SU-DHL-6 (cell line): ENCODE data around the gene CRADD.

Source experiments
- H2AFZ ChIP-seq: fragments of 200-600 bp; sonication (generic); 2 replicates; pipeline ENCODE4 v1.6.1; 2014; ENCODE audit warnings: low read depth, mild to moderate bottlenecking, moderate library complexity, mixed read lengths, antibody characterized with exemption, low read length; ENCODE audit not compliant: severe bottlenecking
- H3F3A ChIP-seq: fragments of 200-600 bp; shearing (Covaris generic); 2 replicates; pipeline ENCODE4 v1.6.0; 2016; ENCODE audit warnings: antibody characterized with exemption, mild to moderate bottlenecking; ENCODE audit not compliant: insufficient read depth
- H3K27ac ChIP-seq: fragments of 200-600 bp; sonication (generic); 2 replicates; pipeline ENCODE4 v1.5.1; 2016; ENCODE audit warnings: low read depth, mild to moderate bottlenecking, low read length, moderate library complexity, mixed read lengths
- H3K27me3 ChIP-seq: fragments of 200-600 bp; sonication (generic), shearing (Covaris generic); 2 replicates; pipeline ENCODE4 v1.6.0; 2014; ENCODE audit warnings: mild to moderate bottlenecking, low read length
- H3K36me3 ChIP-seq: fragments of 200-600 bp; sonication (generic); 2 replicates; pipeline ENCODE4 v1.6.1; 2014; ENCODE audit warnings: mild to moderate bottlenecking, low read length, mixed read lengths
- H3K4me2 ChIP-seq: fragments of 300-600, 200-600 bp; shearing (Covaris generic), sonication (generic); 2 replicates; pipeline ENCODE4 v1.6.0; 2014; ENCODE audit warnings: low read length, low read depth, mild to moderate bottlenecking; ENCODE audit not compliant: poor library complexity, severe bottlenecking
- H3K4me3 ChIP-seq: fragments of 200-600 bp; sonication (generic); 2 replicates; pipeline ENCODE4 v1.5.1; 2014; ENCODE audit warnings: antibody characterized with exemption, low read length, mild to moderate bottlenecking, mixed read lengths; ENCODE audit not compliant: insufficient read depth, poor library complexity, severe bottlenecking
- H3K79me2 ChIP-seq: fragments of 200-600 bp; sonication (generic); 2 replicates; pipeline ENCODE4 v1.6.1; 2014; ENCODE audit warnings: mild to moderate bottlenecking, low read length, moderate library complexity; ENCODE audit not compliant: insufficient read depth
- H3K9ac ChIP-seq: fragments of 200-600 bp; sonication (generic); 2 replicates; pipeline ENCODE4 v1.7.0; 2014; ENCODE audit warnings: mild to moderate bottlenecking, low read length
- H3K9me2 ChIP-seq: fragments of 200-600 bp; sonication (generic); replicated peaks from 2 replicates; pipeline ENCODE4 v1.6.1; 2014; ENCODE audit warnings: low read length; ENCODE audit not compliant: insufficient read depth
- H3K9me3 ChIP-seq: fragments of 200-600 bp; sonication (generic); 2 replicates; pipeline ENCODE4 v1.6.1; 2014; ENCODE audit warnings: low read length, mixed read lengths; ENCODE audit not compliant: insufficient read depth
- H4K20me1 ChIP-seq: fragments of 200-600 bp; sonication (generic); 2 replicates; pipeline ENCODE4 v1.6.1; 2014; ENCODE audit warnings: low read depth, mild to moderate bottlenecking, antibody characterized with exemption, low read length, moderate library complexity, mixed read lengths
- EZH2phosphoT487 ChIP-seq: fragments of 200-600 bp; sonication (generic), shearing (Covaris generic); conservative IDR thresholded peaks from 2 replicates; pipeline ENCODE4 v1.6.1; 2018; ENCODE audit warnings: mild to moderate bottlenecking, antibody characterized with exemption, low read length, moderate library complexity, mixed read lengths
- TF ChIP-seq, protein P1 (sequence below): fragments of 200-600 bp; sonication (generic); IDR thresholded peaks from one replicate; pipeline ENCODE4 v1.5.1; 2017; ENCODE audit warnings: antibody characterized with exemption, mild to moderate bottlenecking, low read length, moderate library complexity; ENCODE audit not compliant: insufficient read depth, poor library complexity, severe bottlenecking

CRADD gene

GRCh38 chr12:93720559-93720958 is 43.4 kb downstream of the CRADD start:
- Histone ChIP-seq H3K9me2 (no peaks in the 10 kb centered on the region), H3K27me3 (no peaks in the 10 kb centered on the region), H2AFZ (no peak overlapping the region), H4K20me1 (no peaks in the 10 kb centered on the region), H3K4me2 (no peak overlapping the region), H3K4me3 (no peak overlapping the region), H3K9me3 (no peaks in the 10 kb centered on the region), H3K36me3 (no peaks in the 10 kb centered on the region), H3K9ac (no peak overlapping the region), H3K27ac (no peak overlapping the region), H3K79me2 (no peaks in the 10 kb centered on the region), H3F3A (no peaks in the 10 kb centered on the region)
- TF ChIP-seq, protein P1, sequence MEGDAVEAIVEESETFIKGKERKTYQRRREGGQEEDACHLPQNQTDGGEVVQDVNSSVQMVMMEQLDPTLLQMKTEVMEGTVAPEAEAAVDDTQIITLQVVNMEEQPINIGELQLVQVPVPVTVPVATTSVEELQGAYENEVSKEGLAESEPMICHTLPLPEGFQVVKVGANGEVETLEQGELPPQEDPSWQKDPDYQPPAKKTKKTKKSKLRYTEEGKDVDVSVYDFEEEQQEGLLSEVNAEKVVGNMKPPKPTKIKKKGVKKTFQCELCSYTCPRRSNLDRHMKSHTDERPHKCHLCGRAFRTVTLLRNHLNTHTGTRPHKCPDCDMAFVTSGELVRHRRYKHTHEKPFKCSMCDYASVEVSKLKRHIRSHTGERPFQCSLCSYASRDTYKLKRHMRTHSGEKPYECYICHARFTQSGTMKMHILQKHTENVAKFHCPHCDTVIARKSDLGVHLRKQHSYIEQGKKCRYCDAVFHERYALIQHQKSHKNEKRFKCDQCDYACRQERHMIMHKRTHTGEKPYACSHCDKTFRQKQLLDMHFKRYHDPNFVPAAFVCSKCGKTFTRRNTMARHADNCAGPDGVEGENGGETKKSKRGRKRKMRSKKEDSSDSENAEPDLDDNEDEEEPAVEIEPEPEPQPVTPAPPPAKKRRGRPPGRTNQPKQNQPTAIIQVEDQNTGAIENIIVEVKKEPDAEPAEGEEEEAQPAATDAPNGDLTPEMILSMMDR = no peak
- no peak for TF ChIP-seq EZH2phosphoT487

- H3K27me3 ChIP-seq = no peaks in the 10 kb centered on the region
- no peaks in the 10 kb centered on the region for H4K20me1 ChIP-seq
- H3K79me2 ChIP-seq = no peaks in the 10 kb centered on the region
- H3K9ac ChIP-seq = no peak overlapping the region
- H3K9me2 ChIP-seq = no peaks in the 10 kb centered on the region
- H3K36me3 ChIP-seq = no peaks in the 10 kb centered on the region
- H3F3A ChIP-seq = no peaks in the 10 kb centered on the region
- H3K27ac ChIP-seq = no peak overlapping the region
- H3K4me2 ChIP-seq = no peak overlapping the region
- no peak overlapping the region for H3K4me3 ChIP-seq
- H3K9me3 ChIP-seq = no peaks in the 10 kb centered on the region
- no peak overlapping the region for H2AFZ ChIP-seq
- TF ChIP-seq, protein P1 = no peak
- TF ChIP-seq EZH2phosphoT487 = no peak
Observed at GRCh38 chr12:93722179-93722578, 45.0 kb downstream of the CRADD start.

DNA sequence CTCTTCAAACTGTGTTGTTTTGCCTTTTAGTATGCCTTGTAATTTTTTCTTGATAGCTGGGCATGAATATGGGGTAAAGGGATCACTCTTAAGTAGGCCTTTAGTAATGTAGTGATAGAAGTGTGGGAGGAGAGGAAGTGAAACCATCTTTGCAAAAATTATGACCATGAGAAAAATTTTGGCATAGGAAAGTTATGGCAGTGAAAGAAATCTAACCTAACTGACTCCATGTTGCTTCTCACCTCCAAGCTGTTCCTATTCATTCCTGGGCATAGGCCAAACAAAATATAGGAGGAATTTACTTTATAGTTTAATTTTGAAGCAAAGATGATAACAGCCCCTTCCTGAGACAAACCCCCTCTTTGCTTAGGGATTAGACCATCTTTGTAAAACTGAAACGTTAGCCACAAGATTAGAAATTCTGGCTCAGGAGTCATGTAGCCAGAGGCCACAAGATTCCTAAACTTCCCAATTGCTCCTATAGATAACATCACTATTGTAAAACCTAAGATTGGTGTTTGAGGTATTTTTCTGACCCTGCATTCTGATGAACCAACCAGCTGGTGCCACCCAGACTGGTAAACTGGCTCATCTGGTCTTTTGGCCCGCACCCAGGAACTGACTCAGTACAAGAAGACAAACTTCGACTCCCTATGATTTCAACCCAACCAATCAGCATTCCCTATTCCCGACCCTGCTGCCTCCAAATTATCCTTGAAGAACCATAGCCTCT is 45.8 kb downstream of the CRADD start:
- Histone ChIP-seq H3K9me3 (no peaks in the 10 kb centered on the region), H3K27ac (no peak overlapping the region), H3K36me3 (no peaks in the 10 kb centered on the region), H3K9me2 (no peaks in the 10 kb centered on the region), H3K4me3 (no peak overlapping the region), H2AFZ (no peak overlapping the region), H3F3A (no peaks in the 10 kb centered on the region), H3K9ac (no peak overlapping the region), H3K4me2 (no peak overlapping the region), H4K20me1 (no peaks in the 10 kb centered on the region), H3K27me3 (no peaks in the 10 kb centered on the region), H3K79me2 (no peaks in the 10 kb centered on the region)
- no peak for TF ChIP-seq EZH2phosphoT487
- TF ChIP-seq, protein P1 = no peak
